Cardiac fibroblast (primary cell): ENCODE measurements around the gene LRRC45.
A peak's percentile ranks its signal among the peaks of the same experiment; 100 is the strongest.
"Not testable (repeated sequence)": the region's sequence is repeated elsewhere in the genome, so short reads cannot be mapped to it uniquely, and the experiment has no call there.

Source experiments
- DNase-seq, 2 donors: peaks; one replicate each; pipeline versions ENCODE4 v3.0.0 to v3.0.0-alpha.2; 2010; ENCODE audit warnings: low read depth in 2 of 2
- H3K4me3 ChIP-seq, 2 donors: replicated peaks in 1 of 2; 1 replicate in 1 of 2; 2 replicates in 1 of 2; pipeline ENCODE4 v1.5.1; 2011; ENCODE audit warnings: low read depth in 2 of 2, low read length in 2 of 2, mild to moderate bottlenecking in 2 of 2, moderate library complexity in 1 of 2
- TF ChIP-seq, protein P1 (sequence below): IDR thresholded peaks from one replicate; pipeline ENCODE4 v1.5.1; 2011; ENCODE audit warnings: low read depth, mild to moderate bottlenecking, low read length, inconsistent platforms

The LRRC45 gene

DNA sequence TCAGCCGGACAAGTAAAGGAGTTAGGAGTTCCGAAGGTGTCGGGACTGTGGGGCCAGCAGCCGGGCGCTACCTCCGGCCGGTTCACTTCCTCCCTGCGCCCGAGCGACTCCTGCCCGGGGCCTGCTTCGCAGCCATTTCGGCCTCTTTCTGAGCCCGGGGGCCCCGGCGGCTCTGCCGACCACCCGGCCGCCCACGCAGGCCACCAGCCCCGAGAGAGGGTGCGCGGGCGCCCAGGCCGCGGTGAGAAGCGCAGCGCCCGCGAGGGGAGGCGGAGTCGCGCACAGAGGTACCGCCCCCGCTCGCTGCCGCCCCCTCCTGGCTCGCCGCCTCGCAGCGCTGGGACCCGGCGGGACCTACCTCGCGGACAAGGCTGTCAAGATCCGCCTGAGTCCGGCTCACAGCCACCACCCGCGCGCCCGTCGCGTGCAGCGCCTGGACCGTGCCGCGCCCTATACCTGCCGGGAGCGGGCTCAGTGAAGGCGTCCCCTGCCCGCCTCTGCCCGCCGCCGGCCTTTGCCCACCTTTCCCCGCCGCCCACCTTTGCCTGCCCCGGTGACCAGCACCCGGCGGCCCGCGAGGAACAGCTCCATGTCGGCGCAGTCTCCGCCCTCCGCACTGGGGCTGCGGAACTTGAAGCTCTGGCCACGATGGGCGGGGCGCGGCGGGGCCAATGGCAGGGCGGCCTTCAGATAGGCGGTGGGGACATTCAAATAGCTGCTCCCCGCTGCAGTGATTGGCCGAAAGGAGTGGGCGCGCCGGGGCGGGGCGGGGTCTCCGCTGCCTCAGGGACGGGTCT, 14.2 kb downstream of the LRRC45 start, which contains the start of gene DCXR:
DCXR (minus strand) TSS at position 606 of the 797 bp plus-strand sequence; CDS start at position 591, 15 bp downstream.
- TF ChIP-seq, protein P1, sequence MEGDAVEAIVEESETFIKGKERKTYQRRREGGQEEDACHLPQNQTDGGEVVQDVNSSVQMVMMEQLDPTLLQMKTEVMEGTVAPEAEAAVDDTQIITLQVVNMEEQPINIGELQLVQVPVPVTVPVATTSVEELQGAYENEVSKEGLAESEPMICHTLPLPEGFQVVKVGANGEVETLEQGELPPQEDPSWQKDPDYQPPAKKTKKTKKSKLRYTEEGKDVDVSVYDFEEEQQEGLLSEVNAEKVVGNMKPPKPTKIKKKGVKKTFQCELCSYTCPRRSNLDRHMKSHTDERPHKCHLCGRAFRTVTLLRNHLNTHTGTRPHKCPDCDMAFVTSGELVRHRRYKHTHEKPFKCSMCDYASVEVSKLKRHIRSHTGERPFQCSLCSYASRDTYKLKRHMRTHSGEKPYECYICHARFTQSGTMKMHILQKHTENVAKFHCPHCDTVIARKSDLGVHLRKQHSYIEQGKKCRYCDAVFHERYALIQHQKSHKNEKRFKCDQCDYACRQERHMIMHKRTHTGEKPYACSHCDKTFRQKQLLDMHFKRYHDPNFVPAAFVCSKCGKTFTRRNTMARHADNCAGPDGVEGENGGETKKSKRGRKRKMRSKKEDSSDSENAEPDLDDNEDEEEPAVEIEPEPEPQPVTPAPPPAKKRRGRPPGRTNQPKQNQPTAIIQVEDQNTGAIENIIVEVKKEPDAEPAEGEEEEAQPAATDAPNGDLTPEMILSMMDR = peak; percentile 34

DNA sequence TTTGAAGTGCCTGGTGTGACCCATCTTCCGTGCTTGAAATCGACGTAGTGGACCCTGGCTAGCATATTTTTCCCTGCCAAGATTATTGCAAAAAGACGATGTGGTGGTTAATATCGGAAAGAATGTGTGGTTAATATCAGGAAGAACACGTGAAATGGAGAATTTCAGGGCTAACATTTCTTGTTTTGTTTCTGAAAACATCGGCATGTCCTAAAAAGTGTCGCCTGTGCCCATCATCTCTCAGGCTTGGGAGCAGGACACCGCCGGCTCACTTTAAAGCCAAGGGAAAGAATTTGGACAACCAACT, 14.7 kb downstream of the LRRC45 start:
- TF ChIP-seq, protein P1 = no peak
- no peak for DNase-seq
- peak overlapping the region; percentile 17 to 65 for H3K4me3 ChIP-seq

More for the DNA sequence above, 14.2 kb downstream of the LRRC45 start, which contains the start of gene DCXR:
- peak; percentile 97 for DNase-seq
- peak within 1 kb of the TSS; percentile 65 to 74 for H3K4me3 ChIP-seq

DNA sequence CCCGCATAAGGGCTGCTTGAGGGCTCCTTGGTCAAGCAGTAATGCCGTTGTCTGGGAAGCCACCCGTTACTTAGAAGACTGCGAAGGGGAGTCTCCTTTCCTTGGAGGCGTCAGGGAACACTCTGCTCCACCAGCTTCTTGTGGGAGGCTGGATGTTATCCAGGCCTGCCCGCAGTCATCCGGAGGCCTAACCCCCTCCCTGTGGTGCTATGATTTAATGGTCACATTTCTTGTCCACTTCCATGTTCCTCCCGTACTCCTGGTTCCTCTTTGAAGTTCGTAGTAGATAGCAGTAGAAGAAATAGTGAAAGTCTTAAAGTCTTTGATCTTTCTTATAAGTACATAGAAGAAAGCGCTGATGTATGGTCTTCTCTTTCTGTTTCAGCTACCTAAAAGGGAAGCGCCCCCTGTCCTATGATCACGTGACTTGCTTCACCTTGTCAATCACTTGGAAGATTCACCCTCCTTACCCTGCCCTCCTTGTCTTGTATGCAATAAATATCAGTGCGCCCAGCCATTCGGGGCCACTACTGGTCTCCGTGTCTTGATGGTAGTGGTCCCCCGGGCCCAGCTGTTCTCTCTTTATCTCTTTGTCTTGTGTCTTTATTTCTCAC, 15.8 kb downstream of the LRRC45 start:
- not testable (repeated sequence) for H3K4me3 ChIP-seq, DNase-seq

DNA sequence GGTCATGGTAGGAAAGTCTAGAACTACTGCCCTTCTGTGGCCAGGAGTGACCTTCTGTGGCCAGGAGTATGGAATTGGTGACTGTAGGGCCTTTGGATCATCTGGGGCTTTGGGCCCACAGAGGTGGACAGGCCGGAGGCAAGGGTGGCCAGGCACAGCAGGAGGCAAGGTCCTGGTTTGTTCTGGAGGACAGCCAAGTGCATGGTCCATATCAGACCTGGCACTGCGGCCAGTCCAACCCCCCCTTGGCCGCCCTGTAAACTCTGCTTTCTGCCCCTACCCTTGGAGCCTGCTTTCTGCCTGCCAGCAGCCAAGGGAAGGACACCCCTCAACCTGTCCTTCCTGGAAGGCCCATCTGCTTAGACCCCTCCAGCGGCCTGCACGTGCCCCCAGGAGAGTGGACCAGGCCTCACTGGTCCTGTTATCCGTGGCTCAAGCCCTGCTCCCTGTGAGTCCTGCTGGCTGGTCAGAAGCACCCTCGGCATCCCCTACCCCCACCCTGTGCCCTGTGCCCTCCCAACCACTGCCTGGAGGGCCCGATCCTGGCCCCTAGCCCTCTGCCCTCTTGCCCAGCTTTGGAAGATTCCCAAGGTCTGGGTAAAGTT, 16.7 kb downstream of the LRRC45 start:
- no peak for DNase-seq
- H3K4me3 ChIP-seq = no peak overlapping the region
- TF ChIP-seq, protein P1 = no peak

DNA sequence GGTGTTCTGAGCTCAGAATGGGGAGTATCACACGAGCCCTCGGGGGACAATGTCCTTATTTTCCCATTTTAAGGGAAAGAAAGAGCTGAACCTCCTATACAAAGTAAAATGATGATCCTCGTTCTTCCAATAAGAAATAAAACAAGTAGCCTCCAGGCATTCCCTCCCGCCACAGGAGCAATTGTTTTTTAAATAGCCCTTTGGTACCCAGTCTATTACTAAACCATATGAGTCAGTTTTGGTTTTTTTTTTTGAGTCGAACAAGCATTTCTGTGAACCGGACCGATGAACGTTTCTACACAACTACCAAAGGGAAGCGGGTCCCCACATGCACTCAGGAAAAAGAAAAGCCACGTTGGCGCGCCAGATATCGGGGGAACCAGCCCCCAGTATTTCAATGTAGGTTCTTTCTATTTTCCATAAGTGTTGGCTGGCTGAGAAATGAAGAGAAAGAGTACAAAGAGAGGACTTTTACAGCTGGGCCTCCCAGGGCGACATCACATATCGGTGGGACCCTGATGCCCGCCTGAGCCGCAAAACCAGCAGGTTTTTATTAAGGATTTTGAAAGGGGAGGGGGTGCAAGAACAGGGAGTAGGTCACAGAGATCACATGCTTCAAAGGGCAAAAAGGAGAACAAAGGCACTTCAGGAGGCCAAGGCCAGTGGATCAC, 18.2 kb downstream of the LRRC45 start:
- TF ChIP-seq, protein P1 = no peak
- no peak overlapping the region for H3K4me3 ChIP-seq
- peak in 1 of 2 donors; percentile 34 for DNase-seq

DNA sequence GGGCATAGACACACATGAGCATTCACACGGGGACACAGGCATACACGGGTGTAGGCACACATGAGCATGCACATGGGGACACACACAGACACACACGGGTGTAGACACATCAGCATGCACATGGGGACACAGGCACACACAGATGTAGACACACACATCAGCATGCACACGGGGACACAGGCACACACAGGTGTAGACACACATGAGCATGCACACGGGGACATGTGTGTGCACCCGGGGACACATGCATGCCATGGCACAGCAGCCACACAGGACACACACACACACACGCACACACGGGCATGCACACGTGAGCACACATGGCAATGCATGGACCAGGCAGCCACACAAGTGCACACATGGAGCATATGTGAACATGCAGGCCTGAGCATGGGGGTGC, 19.5 kb downstream of the LRRC45 start:
- TF ChIP-seq, protein P1 = no peak
- H3K4me3 ChIP-seq = no peak overlapping the region
- no peak for DNase-seq

DNA sequence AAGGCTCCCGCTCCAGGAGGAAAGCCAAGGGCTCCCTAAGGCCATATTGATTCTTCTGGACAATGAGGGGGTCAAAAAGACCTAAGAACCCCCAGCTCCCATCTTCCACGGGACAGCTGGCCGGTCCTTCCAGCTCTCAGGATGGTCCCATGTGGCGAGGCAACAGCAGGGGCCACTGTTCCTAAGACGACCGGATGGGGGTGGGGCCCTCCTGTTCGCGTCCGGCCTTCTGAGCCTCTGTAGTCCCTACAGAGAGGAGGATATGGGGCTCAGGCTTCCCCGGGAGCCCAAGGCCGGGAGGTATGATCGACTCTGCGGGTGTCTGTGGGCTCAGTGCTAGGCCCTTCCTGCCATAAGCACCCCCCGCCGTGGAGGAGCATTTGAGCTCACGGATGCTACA, 20.4 kb downstream of the LRRC45 start:
- no peak for DNase-seq
- TF ChIP-seq, protein P1 = no peak

More for the DNA sequence above, 20.4 kb downstream of the LRRC45 start:
- no peak overlapping the region for H3K4me3 ChIP-seq
